ENCODE results near the gene ATF7.

DNA sequence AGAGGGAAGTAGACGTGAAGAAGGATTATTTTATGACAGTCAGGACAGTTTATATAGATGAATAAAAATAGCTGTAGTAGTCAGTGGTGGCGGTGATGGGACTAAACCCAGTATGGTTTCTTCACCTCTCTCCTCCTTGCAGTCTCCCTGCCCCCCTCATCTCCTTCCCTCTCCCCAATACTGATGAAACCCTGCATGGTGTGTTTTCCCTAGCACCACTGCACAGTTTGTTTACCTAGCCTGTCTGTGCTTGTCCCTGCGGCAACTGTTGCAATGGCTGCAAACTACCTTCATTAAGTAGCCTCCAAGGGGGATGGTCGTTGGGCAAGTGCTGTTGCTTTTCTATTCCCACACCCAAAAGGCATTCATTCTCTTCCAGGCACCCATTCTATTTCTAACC, 159.5 kb downstream of the ATF7 start:
- TF ChIP-seq, protein P1, sequence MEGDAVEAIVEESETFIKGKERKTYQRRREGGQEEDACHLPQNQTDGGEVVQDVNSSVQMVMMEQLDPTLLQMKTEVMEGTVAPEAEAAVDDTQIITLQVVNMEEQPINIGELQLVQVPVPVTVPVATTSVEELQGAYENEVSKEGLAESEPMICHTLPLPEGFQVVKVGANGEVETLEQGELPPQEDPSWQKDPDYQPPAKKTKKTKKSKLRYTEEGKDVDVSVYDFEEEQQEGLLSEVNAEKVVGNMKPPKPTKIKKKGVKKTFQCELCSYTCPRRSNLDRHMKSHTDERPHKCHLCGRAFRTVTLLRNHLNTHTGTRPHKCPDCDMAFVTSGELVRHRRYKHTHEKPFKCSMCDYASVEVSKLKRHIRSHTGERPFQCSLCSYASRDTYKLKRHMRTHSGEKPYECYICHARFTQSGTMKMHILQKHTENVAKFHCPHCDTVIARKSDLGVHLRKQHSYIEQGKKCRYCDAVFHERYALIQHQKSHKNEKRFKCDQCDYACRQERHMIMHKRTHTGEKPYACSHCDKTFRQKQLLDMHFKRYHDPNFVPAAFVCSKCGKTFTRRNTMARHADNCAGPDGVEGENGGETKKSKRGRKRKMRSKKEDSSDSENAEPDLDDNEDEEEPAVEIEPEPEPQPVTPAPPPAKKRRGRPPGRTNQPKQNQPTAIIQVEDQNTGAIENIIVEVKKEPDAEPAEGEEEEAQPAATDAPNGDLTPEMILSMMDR (conservative IDR thresholded peaks at IDR 0.05 in 1 of 2, IDR thresholded peaks at IDR 0.05 in 1 of 2; ENCODE audit: low read depth in 1 of 2, low read length in 2 of 2): no peak
- no peak for TF ChIP-seq EZH2 (IDR thresholded peaks at IDR 0.05; ENCODE audit: low read length, missing control alignments)
